Astrocyte of the spinal cord (primary cell): ENCODE results near the gene HSD17B12.

ENCODE experiments used
- DNase-seq: peaks from one replicate; pipeline ENCODE4 v3.0.0; 2011; ENCODE audit warnings: low read depth, low spot score
- H3K4me3 ChIP-seq: 2 replicates; pipeline ENCODE4 v1.5.1; 2011; ENCODE audit warnings: low read depth, mild to moderate bottlenecking, low read length, moderate library complexity
- in situ Hi-C: cut with HindIII; loops from 2 replicates; pipeline ENCODE4 v1.10.0; 2017; ENCODE audit warnings: low sequenced_read_pairs
- TF ChIP-seq, protein P1 (sequence below): IDR thresholded peaks from 2 replicates; pipeline ENCODE4 v1.5.1; 2012; ENCODE audit warnings: low read depth, mild to moderate bottlenecking, low read length, inconsistent platforms

The HSD17B12 gene

DNA sequence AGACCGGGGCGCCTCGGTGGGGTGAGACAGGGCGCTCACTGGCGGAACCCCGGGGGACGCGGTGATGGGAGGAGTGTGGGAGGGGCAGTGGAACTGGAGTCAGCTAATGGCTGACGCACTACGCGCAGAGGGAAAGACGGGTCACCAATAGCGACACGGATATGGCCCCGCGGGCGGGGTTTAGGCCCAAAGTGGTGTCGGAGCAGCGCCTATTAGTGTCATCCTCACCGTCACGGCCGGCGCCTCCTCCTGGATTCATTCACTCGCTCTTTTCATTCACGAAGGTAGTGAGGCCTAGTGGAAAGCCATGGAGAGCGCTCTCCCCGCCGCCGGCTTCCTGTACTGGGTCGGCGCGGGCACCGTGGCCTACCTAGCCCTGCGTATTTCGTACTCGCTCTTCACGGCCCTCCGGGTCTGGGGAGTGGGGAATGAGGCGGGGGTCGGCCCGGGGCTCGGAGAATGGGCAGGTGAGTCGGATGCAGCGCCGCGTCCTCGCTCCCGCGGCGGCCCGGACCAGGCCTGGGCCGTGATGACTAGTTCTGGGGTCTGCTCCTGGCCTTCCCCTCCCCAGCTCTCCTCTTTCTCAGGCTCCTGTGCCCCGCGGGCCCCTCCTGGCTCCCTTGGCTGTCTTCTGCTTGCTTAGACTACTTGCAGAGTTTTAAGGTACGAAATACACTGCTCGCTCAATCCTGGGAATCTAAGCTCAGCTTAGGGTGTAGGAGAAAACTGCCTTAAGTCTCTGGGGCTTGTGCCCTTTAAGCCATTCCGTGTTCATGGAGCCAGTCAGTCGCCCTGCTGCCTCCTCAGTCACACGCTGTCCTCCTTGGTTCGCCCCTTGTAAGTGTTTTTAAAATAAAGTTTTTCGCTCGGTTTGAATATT is at the start of gene HSD17B12:
Gene HSD17B12 (plus strand): TSS at position 218 of the 880 bp plus-strand sequence. CDS start 90 bp downstream, at position 308.
- in situ Hi-C loops = no loop called here
- TF ChIP-seq, protein P1, sequence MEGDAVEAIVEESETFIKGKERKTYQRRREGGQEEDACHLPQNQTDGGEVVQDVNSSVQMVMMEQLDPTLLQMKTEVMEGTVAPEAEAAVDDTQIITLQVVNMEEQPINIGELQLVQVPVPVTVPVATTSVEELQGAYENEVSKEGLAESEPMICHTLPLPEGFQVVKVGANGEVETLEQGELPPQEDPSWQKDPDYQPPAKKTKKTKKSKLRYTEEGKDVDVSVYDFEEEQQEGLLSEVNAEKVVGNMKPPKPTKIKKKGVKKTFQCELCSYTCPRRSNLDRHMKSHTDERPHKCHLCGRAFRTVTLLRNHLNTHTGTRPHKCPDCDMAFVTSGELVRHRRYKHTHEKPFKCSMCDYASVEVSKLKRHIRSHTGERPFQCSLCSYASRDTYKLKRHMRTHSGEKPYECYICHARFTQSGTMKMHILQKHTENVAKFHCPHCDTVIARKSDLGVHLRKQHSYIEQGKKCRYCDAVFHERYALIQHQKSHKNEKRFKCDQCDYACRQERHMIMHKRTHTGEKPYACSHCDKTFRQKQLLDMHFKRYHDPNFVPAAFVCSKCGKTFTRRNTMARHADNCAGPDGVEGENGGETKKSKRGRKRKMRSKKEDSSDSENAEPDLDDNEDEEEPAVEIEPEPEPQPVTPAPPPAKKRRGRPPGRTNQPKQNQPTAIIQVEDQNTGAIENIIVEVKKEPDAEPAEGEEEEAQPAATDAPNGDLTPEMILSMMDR = no peak
- peak within 1 kb of the TSS; percentile 67 for H3K4me3 ChIP-seq
- peak; percentile 99 for DNase-seq

DNA sequence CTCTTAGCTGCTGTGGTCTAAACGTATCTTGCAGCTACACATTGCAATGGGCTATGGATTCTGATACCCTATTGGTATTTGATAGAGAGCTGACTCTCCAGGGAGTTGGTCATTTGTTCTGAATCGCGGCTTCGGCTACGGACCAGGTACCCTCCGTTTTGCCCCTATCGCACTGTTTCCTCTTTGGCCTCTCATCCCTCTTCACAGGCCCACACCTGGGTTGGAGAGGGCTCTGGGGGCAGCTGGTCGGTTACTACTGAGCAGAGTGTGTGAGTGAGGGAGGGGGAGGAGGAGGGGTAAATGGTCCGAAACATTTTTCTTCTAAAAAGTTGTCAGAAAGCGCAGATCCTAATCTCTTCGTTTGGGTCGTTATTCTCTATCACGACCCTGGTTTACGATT is 48.8 kb upstream of the HSD17B12 start:
- in situ Hi-C loops = no loop called here
- DNase-seq = no peak
- TF ChIP-seq, protein P1 = no peak
- H3K4me3 ChIP-seq = no peak overlapping the region

DNA sequence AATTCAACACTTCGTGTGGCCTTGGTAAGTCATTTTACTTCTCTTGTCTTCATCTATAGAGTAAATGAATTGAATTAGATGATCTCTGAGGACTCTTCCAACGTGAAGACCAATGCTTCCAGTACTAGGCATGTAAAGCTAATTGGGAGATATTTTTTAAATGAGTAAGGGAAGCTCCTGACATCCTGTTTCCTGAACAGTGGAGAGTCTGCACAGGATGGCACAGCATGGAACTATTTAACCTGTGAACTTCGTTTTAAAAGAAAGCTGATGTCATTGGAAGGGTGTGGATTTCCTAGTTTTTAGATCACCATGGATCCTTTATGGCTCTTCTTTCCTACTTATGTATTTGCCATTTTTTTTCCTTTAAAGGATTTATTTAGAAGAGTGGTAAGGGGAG is 48.4 kb upstream of the HSD17B12 start:
- in situ Hi-C loops = no loop called here
- H3K4me3 ChIP-seq = no peak overlapping the region
- TF ChIP-seq, protein P1 = no peak
- peak; percentile 26 for DNase-seq

DNA sequence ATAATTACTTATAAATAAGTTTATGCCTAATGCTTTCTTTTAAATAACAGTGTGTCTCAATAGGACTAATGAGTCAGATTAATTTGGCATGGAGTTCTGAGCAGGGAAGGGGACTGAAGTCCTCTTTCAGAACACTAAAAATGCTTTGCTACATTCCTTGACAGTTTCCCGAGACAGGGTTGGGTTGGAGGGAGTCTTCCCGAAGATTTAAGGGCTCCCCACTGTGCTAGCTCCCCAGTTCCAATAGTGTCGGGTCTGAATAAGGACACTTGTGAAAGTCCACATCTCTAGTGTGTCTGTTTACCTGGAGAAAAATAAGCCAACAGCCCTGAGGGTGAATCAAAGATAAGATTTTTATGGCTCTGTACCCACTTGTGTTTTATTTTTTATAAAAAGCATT is 41.8 kb upstream of the HSD17B12 start:
- H3K4me3 ChIP-seq = no peak overlapping the region
- no peak for DNase-seq
- TF ChIP-seq, protein P1 = no peak
- in situ Hi-C loops = no loop called here

DNA sequence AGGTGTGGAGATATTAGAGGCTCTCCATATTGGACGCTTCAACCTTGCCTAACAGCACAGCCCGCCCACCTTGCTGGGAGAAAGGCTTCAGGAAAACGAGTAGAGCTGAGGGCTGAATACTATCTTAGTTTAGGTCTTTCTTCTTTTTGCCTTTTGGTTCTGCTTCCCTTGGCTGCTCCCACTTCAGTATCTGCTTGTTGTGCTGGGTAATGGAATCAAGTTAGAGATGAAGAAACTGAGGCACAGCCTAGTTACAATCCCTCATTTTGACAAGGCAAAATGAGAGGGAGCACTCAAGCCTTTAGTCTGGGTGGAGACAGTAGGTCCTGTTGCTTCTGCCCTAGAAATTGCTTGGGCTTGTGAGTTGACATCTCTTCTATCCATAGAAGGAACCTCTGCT is 41.3 kb upstream of the HSD17B12 start:
- in situ Hi-C loops = no loop called here
- TF ChIP-seq, protein P1 = no peak
- DNase-seq = no peak
- no peak overlapping the region for H3K4me3 ChIP-seq

DNA sequence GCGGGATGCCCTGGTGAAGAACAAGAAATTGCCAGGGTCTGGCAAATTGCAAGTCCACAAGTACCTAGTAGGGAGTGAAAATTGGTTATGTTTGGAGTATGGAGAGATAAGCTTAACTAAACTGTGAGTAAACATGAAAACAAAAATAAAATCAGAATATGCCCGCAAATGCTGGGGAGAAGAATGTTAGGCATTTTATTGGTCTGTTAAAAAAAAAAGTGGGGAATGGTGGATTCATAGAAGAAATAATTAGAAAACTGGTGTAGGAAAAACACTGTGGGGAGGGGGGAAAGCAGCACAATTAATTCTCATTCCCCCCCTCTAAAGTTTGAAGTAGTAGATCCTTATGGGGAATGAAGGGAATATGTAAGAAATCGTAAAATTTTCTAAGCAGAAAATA is 40.6 kb upstream of the HSD17B12 start:
- in situ Hi-C loops = no loop called here
- TF ChIP-seq, protein P1 = no peak
- no peak for DNase-seq
- H3K4me3 ChIP-seq = no peak overlapping the region
